B cell (primary cell): ENCODE data around the gene COG2. TPM values are rescaled to one million over a fixed set of nuclear protein-coding genes. Genes with fewer than 3 reads are reported as not detected.

ENCODE experiments used
- ATAC-seq: fragments of 200-7000 bp; cut with Tn5 transposase; one replicate; pipeline ENCODE4 v1.10.0; 2021; ENCODE audit warnings: low read depth, mild to moderate bottlenecking, moderate number of reproducible peaks, moderate library complexity
- CTCF ChIA-PET: fragments of 350-600 bp; sonication (Branson Sonifier 250); formaldehyde crosslinking; loops from one replicate; lab custom pipeline; 2021; ENCODE audit warnings: antibody characterized with exemption, inconsistent platforms; lab: Charles Lee
- POLR2A ChIA-PET: fragments of 350-600 bp; sonication (Branson Sonifier 250); formaldehyde crosslinking; loops from one replicate; lab custom pipeline; 2021; ENCODE audit warnings: antibody characterized with exemption; lab: Charles Lee
- DNase-seq: peaks from one replicate; pipeline ENCODE4 v3.0.0; 2013
- H2AFZ ChIP-seq: 2 replicates; pipeline ENCODE4 v1.6.1; 2012; ENCODE audit warnings: mild to moderate bottlenecking, low read depth, low read length; ENCODE audit not compliant: insufficient read depth, poor library complexity, severe bottlenecking
- H3K27ac ChIP-seq, 2 donors: 1 replicate in 1 of 2; 2 replicates in 1 of 2; pipeline ENCODE4 v1.5.1; 2012 to 2013; ENCODE audit warnings: low read length in 2 of 2, mild to moderate bottlenecking in 2 of 2, moderate library complexity in 1 of 2
- H3K27me3 ChIP-seq, 4 experiments: fragments of 200-600 bp in 1 of 4; sonication (generic) in 1 of 4; replicated peaks in 1 of 4; 1 replicate in 2 of 4; 2 replicates in 2 of 4; pipeline versions ENCODE4 v1.6.1 to v1.7.0; 2013 to 2016; ENCODE audit warnings: low read length in 3 of 4, mild to moderate bottlenecking in 2 of 4, mixed read lengths in 1 of 4, moderate library complexity in 1 of 4; ENCODE audit not compliant: insufficient read depth in 4 of 4, control insufficient read depth in 3 of 4; ENCODE audit errors: control extremely low read depth in 1 of 4
- H3K36me3 ChIP-seq, 2 experiments: replicated peaks in 1 of 2; 1 replicate in 1 of 2; 2 replicates in 1 of 2; pipeline versions ENCODE4 v1.6.1 to v1.7.1; 2013; ENCODE audit warnings: low read length in 1 of 2; ENCODE audit not compliant: insufficient read depth in 2 of 2, control insufficient read depth in 1 of 2; ENCODE audit errors: control extremely low read depth in 1 of 2, extremely low read depth in 1 of 2
- H3K4me1 ChIP-seq, 2 donors: fragments of 200-600 bp in 1 of 2; sonication (generic) in 1 of 2; 1 replicate in 1 of 2; 2 replicates in 1 of 2; pipeline versions ENCODE4 v1.5.1 to v1.6.1; 2013 to 2017; ENCODE audit warnings: low read length in 2 of 2; ENCODE audit not compliant: control insufficient read depth in 2 of 2, insufficient read depth in 2 of 2
- H3K4me2 ChIP-seq: replicated peaks from 2 replicates; pipeline ENCODE3; 2012; ENCODE audit warnings: mild to moderate bottlenecking, low read depth, low read length; ENCODE audit not compliant: poor library complexity, severe bottlenecking
- H3K4me3 ChIP-seq, 5 experiments: fragments of 200-600 bp in 1 of 5; sonication (generic) in 1 of 5; 1 replicate in 3 of 5; 2 replicates in 2 of 5; pipeline versions ENCODE4 v1.5.1 to v1.7.0; 2011 to 2016; ENCODE audit warnings: low read length in 4 of 5, mild to moderate bottlenecking in 4 of 5, low read depth in 2 of 5, control low read depth in 1 of 5, moderate library complexity in 1 of 5; ENCODE audit not compliant: insufficient read depth in 1 of 5; ENCODE audit errors: control extremely low read depth in 1 of 5, extremely low read depth in 1 of 5
- H3K79me2 ChIP-seq: fragments of 200-600 bp; sonication (generic); one replicate; pipeline ENCODE4 v1.6.0; 2016; ENCODE audit warnings: low read length; ENCODE audit not compliant: control insufficient read depth, insufficient read depth
- H3K9ac ChIP-seq: fragments of 200-600 bp; sonication (generic); 2 replicates; pipeline ENCODE4 v1.6.1; 2017; ENCODE audit warnings: mild to moderate bottlenecking, low read length, moderate library complexity
- H3K9me3 ChIP-seq, 3 donors: one replicate each; pipeline versions ENCODE4 v1.6.1 to v1.7.1; 2013; ENCODE audit warnings: low read length in 2 of 3; ENCODE audit not compliant: control insufficient read depth in 2 of 3, insufficient read depth in 1 of 3; ENCODE audit errors: control extremely low read depth in 1 of 3
- H4K20me1 ChIP-seq: 2 replicates; pipeline ENCODE4 v1.6.0; 2012; ENCODE audit warnings: mild to moderate bottlenecking, low read length; ENCODE audit not compliant: insufficient read depth, control insufficient read depth, poor library complexity, severe bottlenecking
- H3K27ac Mint-ChIP-seq: one replicate; pipeline ENCODE4 v1.8.0; 2021; ENCODE audit warnings: mixed read lengths
- H3K27me3 Mint-ChIP-seq: one replicate; pipeline ENCODE4 v1.8.0; 2021; ENCODE audit warnings: mixed read lengths
- H3K4me1 Mint-ChIP-seq: one replicate; pipeline ENCODE4 v1.8.0; 2021; ENCODE audit warnings: mixed read lengths
- H3K4me3 Mint-ChIP-seq: one replicate; pipeline ENCODE4 v1.8.0; 2021; ENCODE audit warnings: mixed read lengths
- H3K9me3 Mint-ChIP-seq: one replicate; pipeline ENCODE4 v1.8.0; 2022; ENCODE audit warnings: mixed read lengths; ENCODE audit not compliant: insufficient read depth
- CTCF ChIP-seq: fragments of 200-600 bp; IDR thresholded peaks from one replicate; pipeline ENCODE4 v1.8.0; 2022; ENCODE audit warnings: antibody characterized with exemption, mild to moderate bottlenecking
- EZH2 ChIP-seq: IDR thresholded peaks from 2 replicates; pipeline ENCODE4 v1.6.1; 2012; ENCODE audit warnings: borderline replicate concordance, low read depth, mild to moderate bottlenecking, moderate library complexity, low read length; ENCODE audit not compliant: insufficient read depth, poor library complexity, severe bottlenecking
- WGBS: methylation state at CpG from one replicate; pipeline ENCODE4 v1.1.5; 2013; ENCODE audit warnings: missing lambda C conversion rate; ENCODE audit not compliant: insufficient coverage; 5-methylcytosine and 5-hydroxymethylcytosine counted together
- intact Hi-C: fragments of 100-400 bp; cut with micrococcal nuclease; formaldehyde crosslinking; loops from one replicate; pipeline ENCODE4 v1.10.0; 2022
- polyA plus RNA-seq: library from polyadenylated mRNA; depleted of rRNA; stranded (reverse); fragments of >200 nt; gene quantifications from 2 replicates; pipeline ENCODE4 v1.2.3, GENCODE V29; 2012
- total RNA-seq, 2 donors: library from RNA; stranded (reverse); fragments of 120-200 nt in 1 of 2; gene quantifications; 1 replicate in 1 of 2; 2 replicates in 1 of 2; pipeline versions ENCODE4 v1.2.3 to v1.2.4, GENCODE V29; 2013 to 2022

Gene COG2
- total and polyA plus RNA-seq, 2 donors (not counting 1 experiment from before 2014, with no cell fraction given) = 17.0 to 42.5 TPM

GRCh38 chr1:230693777-230694176 is 51.5 kb downstream of the COG2 start:
- H3K27me3 Mint-ChIP-seq = no peaks in the 10 kb centered on the region
- DNase-seq (no peak), ATAC-seq (no peak)
- no peak overlapping the region for H3K27ac Mint-ChIP-seq
- H3K4me1 Mint-ChIP-seq = no peaks in the 10 kb centered on the region
- no peaks in the 10 kb centered on the region for H3K79me2 ChIP-seq
- ChIA-PET CTCF (no interaction called here), POLR2A (no interaction called here)
- H2AFZ ChIP-seq = no peak overlapping the region
- no peak overlapping the region for H3K4me3 Mint-ChIP-seq
- H3K27me3 ChIP-seq = no peaks in the 10 kb centered on the region
- intact Hi-C loops = no loop called here
- no peak overlapping the region for H3K4me2 ChIP-seq
- TF ChIP-seq EZH2 (no peak), CTCF (no peak)
- no peaks in the 10 kb centered on the region for H3K9me3 Mint-ChIP-seq
- H3K9ac ChIP-seq = no peak overlapping the region
- no peaks in the 10 kb centered on the region for H4K20me1 ChIP-seq
- no peaks in the 10 kb centered on the region for H3K4me1 ChIP-seq
- no peak overlapping the region for H3K27ac ChIP-seq
- H3K36me3 ChIP-seq = peaks cover 13 to 55% of the 10 kb centered on the region in 2 experiments
- 100% methylated on average over 3 of the region's 8 CpGs for WGBS
- H3K4me3 ChIP-seq = no peak overlapping the region
- H3K9me3 ChIP-seq = no peaks in the 10 kb centered on the region

- CTCF ChIA-PET = no interaction called here
- Histone ChIP-seq H4K20me1 (no peaks in the 10 kb centered on the region), H3K4me1 (no peaks in the 10 kb centered on the region), H3K9me3 (no peaks in the 10 kb centered on the region), H3K36me3 (peaks cover 11 to 48% of the 10 kb centered on the region in 2 experiments), H3K27me3 (no peaks in the 10 kb centered on the region), H3K27ac (no peak overlapping the region), H3K4me2 (no peak overlapping the region), H2AFZ (no peak overlapping the region), H3K79me2 (no peaks in the 10 kb centered on the region), H3K9ac (no peak overlapping the region), H3K4me3 (no peak overlapping the region)
- DNase-seq (no peak), ATAC-seq (no peak)
- no peak overlapping the region for H3K4me3 Mint-ChIP-seq
- POLR2A ChIA-PET = no interaction called here
- H3K27ac Mint-ChIP-seq = no peak overlapping the region
- TF ChIP-seq CTCF (no peak), EZH2 (no peak)
- 97% methylated on average over 4 of the region's 4 CpGs for WGBS
- intact Hi-C loops = no loop called here
- no peaks in the 10 kb centered on the region for H3K4me1 Mint-ChIP-seq
- no peaks in the 10 kb centered on the region for H3K27me3 Mint-ChIP-seq
- H3K9me3 Mint-ChIP-seq = no peaks in the 10 kb centered on the region
Measured at GRCh38 chr1:230694464-230694863, 52.2 kb downstream of the COG2 start.
